Measurements from ENCODE around the gene TCAIM. TPM values are rescaled to one million over a fixed set of nuclear protein-coding genes. Genes with fewer than 3 reads are reported as not detected.

The TCAIM gene
- total RNA-seq, 1 experiment from 2014 or later = 23.8 TPM

DNA sequence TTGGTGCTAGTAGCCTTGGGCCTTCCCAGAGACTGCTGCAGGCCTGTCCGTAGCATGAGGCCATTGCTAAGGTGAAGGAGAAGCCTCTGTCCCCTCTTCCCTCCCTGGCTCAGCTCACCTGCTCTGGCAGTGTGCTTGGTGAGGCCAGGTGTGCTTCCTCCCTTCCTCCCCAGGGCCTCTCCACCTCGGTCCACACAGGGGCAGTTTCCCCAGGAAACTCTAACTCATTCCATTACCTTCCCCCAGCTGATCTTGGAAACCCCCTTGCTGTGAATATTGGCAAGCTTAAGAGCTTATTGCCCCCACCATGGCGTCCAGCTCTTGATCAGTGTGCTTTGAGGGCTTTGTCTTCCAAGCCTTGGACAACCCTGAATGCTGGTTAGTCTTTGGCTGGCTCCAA is 86.2 kb downstream of the TCAIM start:
- H3K4me1 ChIP-seq (ENCODE audit: insufficient read depth, low read length) = no peaks in the 10 kb centered on the region
- H2AFZ ChIP-seq (ENCODE audit: low read length) = no peak overlapping the region
- H2BK120ac ChIP-seq (ENCODE audit: low read depth, low read length, poor library complexity, severe bottlenecking) = no peak overlapping the region
- H3K79me2 ChIP-seq (ENCODE audit: insufficient read depth, low read length) = no peaks in the 10 kb centered on the region
- no peak overlapping the region for H2BK12ac ChIP-seq (ENCODE audit: insufficient read length, low read depth, low read length)
- Mint-ChIP-seq H3K9me3 (no peaks in the 10 kb centered on the region), H3K27me3 (ENCODE audit: low read depth) (peaks cover 3% of the 10 kb centered on the region), H3K36me3 (ENCODE audit: insufficient read depth in 1 of 3, low read depth in 3 of 3) (no peaks in the 10 kb centered on the region), H3K4me3 (no peak overlapping the region), H3K4me1 (peaks cover 5 to 12% of the 10 kb centered on the region in 2 experiments), H3K27ac (no peak overlapping the region; a peak in 1 of 7 replicates)
- no peak overlapping the region for H3K18ac ChIP-seq (ENCODE audit: insufficient read length, low read depth, low read length)
- TF ChIP-seq, protein P1, sequence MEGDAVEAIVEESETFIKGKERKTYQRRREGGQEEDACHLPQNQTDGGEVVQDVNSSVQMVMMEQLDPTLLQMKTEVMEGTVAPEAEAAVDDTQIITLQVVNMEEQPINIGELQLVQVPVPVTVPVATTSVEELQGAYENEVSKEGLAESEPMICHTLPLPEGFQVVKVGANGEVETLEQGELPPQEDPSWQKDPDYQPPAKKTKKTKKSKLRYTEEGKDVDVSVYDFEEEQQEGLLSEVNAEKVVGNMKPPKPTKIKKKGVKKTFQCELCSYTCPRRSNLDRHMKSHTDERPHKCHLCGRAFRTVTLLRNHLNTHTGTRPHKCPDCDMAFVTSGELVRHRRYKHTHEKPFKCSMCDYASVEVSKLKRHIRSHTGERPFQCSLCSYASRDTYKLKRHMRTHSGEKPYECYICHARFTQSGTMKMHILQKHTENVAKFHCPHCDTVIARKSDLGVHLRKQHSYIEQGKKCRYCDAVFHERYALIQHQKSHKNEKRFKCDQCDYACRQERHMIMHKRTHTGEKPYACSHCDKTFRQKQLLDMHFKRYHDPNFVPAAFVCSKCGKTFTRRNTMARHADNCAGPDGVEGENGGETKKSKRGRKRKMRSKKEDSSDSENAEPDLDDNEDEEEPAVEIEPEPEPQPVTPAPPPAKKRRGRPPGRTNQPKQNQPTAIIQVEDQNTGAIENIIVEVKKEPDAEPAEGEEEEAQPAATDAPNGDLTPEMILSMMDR (conservative IDR thresholded peaks at IDR 0.05) = no peak
- no peak for DNase-seq
- no peak overlapping the region for H3K9ac ChIP-seq (ENCODE audit: extremely low read depth, insufficient read length, low read length)
- H2AK5ac ChIP-seq (ENCODE audit: insufficient read length, low read length) = no peak overlapping the region
- no peaks in the 10 kb centered on the region for H3K27me3 ChIP-seq (ENCODE audit: insufficient read depth, low read length)
- no peak overlapping the region for H3K4ac ChIP-seq (ENCODE audit: low read depth, low read length)
- WGBS (ENCODE audit: extremely low coverage, insufficient read length, low lambda C conversion rate) = no CpG with 5 or more reads among the region's 3 CpGs
- H2BK20ac ChIP-seq (ENCODE audit: low read depth, low read length, poor library complexity, severe bottlenecking) = no peak overlapping the region
- no peak overlapping the region for H3K23ac ChIP-seq (ENCODE audit: insufficient read length, low read depth, low read length)
- no peak overlapping the region for H3T11ph ChIP-seq (ENCODE audit: low read length)
- no peaks in the 10 kb centered on the region for H3K9me3 ChIP-seq (ENCODE audit: control insufficient read depth, low read depth, low read length)
- H2BK15ac ChIP-seq (ENCODE audit: low read depth, low read length) = no peak overlapping the region
- H3K4me2 ChIP-seq (ENCODE audit: insufficient read depth, insufficient read length, low read length) = no peak overlapping the region
- H3K23me2 ChIP-seq (ENCODE audit: insufficient read length, low read depth, low read length, poor library complexity, severe bottlenecking) = no peaks in the 10 kb centered on the region
- no peak overlapping the region; the same call in 1 of the 2 replicates for H3K14ac ChIP-seq (ENCODE audit: insufficient read depth, low read length)
- H4K91ac ChIP-seq (ENCODE audit: insufficient read length, low read depth, low read length) = no peak overlapping the region
- H3K56ac ChIP-seq (ENCODE audit: insufficient read length, low read depth, low read length) = no peak overlapping the region
- H4K20me1 ChIP-seq (ENCODE audit: control insufficient read depth, insufficient read depth, insufficient read length) = no peaks in the 10 kb centered on the region
- no peak overlapping the region for H4K8ac ChIP-seq (replicated peaks; ENCODE audit: insufficient read length, low read depth, low read length)
- no peaks in the 10 kb centered on the region for H3K79me1 ChIP-seq (ENCODE audit: insufficient read depth, low read depth, low read length, poor library complexity, severe bottlenecking)
- H2BK5ac ChIP-seq (ENCODE audit: insufficient read length, low read length) = no peak overlapping the region
- no peak overlapping the region for H4K5ac ChIP-seq (ENCODE audit: insufficient read length, low read depth, low read length)
- no peak overlapping the region for H3K27ac ChIP-seq (ENCODE audit: insufficient read length, low read depth, low read length)

Data from H9 (cell line).